ENCODE measurements around the gene MYO5B.

Gene MYO5B

DNA sequence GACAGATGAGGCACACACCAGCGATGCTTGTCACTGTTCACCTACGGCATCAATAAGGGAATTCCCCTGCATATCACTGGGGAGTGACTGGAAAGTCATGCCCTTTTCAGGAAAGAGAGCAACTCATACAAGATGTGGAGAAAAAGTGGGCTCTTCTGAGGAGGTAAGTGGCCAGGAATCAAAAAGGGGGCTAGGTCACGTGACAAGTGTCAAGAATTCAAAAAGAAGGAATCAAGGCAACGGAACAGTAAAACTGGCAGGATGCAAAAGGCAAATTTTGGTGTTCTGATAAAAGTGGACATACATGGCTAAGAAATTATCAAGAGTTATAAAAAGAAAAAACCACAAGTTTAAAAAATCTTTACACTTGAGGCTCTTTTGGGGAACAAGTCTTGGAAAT is 190.9 kb downstream of the MYO5B start:
- DNase-seq, result no peak

DNA sequence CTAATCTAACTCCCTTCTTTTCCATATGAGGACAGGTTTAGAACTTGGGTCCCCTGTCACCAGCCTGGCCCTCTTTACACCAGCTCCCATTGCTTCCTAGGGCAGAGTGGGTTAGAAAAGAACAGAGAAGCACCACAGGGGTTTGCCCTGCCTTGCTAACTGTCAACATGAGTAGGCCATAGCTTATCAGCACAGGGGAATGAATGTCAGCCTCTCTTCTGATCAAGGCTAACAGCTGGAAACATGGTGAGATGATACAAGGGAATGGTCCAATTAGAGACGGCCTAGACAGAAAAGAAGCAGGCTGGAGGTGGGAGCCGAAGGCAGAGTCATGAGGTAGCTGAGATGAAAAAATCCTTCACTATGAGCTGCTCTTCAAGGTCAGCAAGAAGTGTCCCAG is 192.2 kb downstream of the MYO5B start:
- no peak for DNase-seq

DNA sequence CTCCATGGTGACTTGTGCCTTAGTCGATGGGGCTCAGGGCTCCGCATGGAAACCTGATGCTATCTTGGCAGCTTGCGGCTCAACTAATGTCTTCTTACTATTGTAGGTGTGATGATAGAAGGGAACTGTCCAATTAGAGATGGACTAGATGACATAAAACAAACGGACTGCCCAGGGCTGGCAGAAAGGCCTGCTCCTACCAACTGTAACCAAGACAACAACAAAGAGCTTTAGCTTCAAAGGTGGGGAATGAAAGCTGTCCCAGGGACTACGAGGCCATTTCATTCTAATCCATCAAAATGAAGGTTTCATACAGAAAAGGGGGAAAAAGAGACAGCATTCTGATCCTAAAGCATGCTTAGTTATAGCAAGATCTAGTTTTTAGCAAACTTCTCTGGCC is 194.7 kb downstream of the MYO5B start:
- DNase-seq, result no peak

DNA sequence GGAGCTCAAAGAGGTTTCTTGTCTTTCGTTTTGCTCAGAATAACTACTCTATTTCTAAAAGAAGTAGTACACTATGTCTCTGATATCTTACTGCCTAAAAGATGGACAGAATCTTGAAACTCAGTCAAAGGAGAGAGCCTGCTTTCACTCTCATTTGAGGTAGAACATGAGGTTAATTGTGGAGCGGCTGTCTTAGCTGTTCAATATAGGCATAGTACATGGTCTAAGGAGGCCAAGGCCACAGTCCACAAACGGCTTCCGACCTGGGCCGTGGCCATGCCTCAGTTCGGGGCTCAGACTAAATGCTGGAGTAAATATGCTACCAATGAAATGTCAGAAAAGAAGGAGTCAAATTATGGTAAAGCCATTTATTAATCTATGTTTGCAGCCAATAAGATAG is 195.8 kb downstream of the MYO5B start:
- no peak for DNase-seq

DNA sequence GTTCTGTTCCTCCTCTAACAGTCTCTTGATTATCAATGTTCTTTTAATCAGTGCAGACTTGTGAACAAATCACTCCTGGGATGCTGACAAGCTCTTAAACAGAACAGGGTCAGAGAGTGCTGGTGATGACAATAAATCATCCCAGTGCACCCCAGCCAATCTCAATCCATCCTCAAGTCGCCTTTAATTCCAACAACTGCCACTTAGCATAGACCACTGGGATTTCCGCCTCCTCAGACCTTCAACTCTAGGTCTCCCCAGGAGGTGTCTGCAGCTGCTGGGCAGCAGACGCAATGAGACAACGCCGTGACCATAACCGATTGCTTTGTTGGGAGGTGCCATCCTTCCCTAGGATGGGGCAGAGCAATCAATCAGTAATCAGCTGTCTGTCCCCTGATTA is 197.4 kb downstream of the MYO5B start:
- no peak for DNase-seq

DNA sequence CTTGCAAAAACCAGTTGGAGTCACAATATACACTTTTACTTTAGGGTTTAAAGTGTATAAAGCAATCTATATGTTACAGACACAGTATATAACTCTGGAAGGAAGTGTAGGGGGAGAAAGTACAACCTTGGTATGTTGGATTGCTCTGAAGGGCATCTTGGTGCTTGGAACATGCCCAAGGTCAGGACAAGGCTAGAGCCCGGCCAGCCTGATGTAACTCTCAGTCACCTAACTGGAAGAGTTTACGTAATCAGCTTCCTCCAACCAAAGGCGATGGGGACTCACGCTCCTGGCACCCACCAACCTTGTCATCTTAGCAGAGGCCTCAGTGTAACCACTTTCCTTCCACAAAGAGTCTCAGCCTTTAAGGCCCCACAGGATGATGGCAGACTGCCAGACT is 200.5 kb downstream of the MYO5B start:
- DNase-seq, result no peak

DNA sequence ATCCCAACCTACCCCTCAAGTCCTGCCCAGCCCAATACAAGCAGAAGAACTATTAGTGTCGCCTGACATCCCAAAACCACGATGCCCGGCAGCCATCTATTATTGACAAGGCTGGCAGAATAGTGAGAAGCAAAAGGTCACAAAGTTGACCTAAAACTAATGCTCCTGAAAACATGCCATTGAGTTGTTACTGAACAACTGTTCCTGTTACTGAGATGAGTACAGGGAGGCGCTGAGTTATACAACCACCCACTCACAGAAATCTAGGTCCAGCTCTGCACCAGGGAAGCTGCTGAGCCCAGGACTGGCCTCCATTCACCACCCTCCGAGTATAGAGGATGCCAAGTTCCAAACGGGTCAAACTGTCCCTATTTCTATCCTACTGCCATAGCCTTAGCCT is 201.6 kb downstream of the MYO5B start:
- no peak for DNase-seq

DNA sequence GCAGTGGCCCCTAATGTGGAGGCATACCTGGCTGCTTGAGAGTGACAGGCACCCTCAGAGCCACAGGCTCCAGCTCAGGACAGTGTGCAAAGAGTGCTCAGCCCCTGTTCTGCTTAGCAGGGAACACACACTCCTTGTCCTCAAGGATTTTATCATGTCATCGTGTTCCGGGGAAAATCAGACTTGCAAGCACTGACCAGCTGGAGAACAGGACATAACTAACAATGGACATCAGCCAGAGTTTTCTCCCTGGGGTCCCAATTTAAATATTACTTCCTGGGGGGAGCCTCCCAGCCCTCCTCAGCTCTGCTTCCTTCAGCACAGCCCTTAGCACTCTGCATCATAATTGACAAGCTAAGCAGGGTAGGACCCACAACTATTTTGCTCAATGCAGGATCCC is 206.2 kb downstream of the MYO5B start:
- no peak for DNase-seq

DNA sequence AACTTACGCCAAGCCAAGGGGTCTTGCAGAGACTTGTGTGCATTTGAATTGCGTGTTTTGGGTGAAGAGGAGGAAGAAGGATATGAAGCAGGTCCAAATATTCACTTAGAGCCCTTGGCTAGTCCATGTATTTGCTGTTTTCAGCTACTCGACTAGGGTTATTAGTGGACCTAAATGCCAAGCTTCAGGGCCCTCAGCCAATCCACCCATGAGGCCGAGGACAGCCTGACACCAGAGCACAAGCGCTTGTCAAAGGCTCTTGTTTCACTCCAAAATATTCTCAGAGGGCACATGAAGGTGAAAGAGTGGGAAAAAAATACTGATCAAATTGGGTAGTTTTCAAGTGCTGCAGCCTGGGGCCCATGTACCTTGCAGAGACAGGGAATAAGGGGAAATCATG is 206.8 kb downstream of the MYO5B start:
- DNase-seq, result no peak

DNA sequence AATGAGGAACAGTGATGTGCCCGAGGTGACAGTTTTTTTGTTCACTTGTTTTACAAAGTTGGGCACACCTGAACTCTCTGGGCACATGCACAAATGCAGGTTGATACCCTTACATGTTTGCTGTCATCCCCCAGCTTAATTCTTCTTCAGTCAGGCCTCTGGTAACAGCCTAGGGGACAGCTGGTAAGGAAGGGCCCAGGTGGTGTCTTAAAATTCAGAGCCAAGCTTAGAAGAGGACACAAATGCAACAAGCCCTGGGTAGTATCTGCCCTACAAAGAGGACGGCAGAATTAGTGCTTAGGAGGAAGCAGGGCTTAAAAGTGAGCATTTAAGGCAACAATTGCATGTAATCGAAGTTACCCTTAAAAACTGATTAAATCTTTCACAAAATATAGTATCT is 209.7 kb downstream of the MYO5B start:
- no peak for DNase-seq

DNA sequence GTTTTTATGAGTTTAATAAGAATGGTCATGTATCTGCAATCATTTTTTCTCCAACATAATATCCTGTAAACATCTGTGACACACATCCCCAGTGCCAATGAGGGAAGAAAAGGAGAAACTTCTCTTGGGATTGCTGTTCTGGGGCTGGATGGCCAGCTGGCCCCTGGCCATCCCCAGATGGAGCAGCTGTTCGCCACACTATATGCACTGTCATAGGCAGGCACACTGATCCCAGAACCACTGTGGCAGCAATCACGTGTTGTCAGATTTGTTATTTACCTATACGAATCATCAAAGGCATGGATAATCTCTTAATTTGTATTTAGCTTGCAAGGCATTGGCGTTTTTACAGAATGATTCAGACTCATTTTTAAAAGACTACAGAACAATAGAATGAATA is 214.1 kb downstream of the MYO5B start:
- no peak for DNase-seq

DNA sequence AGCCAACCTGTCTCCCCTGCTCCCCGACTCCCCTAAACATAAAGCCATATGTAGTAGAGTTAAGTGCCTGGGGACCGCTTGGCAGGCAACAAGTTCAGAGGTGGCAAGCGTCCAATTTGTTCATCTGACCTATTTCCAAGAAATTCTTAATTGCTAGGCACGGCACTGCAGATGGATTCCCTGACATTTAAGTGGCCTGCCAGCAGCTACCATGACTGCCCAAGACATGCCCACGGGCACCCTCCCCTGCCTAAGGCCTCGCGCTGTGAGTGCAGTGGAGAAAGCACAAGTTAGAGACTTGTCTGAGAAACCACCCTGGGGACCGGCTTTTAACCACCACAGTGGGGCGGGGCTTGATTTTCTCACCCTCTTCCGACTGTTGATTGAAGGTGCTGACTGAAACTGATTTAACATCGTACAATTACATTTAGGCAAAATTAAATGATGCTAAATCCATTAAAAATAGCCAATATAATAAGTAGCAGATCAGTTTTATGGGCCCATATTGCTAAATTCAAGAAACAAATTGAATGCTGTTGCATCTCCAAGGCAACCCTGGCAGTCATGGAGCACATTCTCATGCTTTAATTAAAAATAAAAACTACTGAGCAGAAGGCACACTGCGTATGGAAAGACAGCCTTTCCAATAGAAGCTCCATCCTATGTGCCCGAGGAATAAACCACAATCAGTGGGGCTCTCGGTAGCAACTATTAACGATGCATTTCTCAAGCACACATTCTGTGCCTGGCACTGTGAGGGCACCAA is 218.0 kb downstream of the MYO5B start:
- DNase-seq, result no peak

DNA sequence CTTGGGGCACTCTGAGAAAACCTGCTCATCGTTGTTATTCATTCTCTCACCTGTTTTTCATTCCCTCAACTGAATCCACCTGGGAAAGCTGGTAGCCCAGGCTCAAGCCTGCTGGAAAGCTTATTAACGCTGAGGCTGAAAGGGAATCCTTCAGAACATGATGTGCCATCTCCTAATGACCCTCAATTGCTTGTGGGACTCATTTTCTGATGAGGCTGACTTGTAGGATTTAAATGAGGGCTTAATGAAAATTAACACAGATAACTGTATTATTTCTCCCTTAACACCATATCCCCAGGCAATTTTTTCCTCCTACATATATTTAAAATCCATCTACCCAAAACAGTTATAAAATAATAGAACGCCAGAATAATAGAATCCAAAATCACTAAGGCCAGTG is 218.9 kb downstream of the MYO5B start:
- DNase-seq, result no peak

DNA sequence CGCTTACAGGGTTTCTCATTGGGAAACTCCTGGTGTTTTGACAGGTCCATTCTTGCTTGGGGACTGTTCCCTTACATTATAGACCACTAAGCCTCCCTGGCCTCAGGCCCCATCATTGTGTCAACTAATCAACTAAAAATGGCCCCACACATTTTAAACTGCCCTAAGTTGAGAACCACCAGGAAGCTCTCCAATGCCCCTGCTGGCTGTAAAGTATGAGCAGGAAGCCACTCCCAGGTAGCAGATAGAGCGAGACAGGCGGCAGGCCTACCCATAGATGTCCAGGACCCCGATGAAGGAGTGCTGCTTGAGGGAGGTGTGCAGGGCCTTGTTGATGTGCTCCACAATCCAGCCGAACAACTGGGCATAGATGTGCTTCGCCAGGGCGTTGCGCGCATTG is 220.9 kb downstream of the MYO5B start:
- DNase-seq, result no peak

DNA sequence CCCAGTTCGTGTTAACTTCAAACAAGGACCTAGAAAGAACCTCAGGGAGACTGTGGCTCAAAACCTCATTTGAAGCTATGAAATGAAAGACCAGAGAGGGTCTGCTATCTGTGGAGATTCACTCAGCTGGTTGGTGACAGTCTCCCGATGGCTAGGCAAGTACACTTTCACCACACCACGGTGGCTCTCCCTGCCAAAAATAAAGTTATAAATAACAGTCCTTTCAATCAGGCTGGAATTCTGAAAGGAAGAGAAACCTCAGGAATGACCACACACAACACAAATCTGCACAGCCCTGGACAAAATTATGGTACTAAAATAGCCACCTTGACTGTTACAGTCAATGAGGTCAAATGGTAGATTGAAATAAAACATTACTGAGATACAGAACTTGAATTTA is 221.4 kb downstream of the MYO5B start:
- no peak for DNase-seq

DNA sequence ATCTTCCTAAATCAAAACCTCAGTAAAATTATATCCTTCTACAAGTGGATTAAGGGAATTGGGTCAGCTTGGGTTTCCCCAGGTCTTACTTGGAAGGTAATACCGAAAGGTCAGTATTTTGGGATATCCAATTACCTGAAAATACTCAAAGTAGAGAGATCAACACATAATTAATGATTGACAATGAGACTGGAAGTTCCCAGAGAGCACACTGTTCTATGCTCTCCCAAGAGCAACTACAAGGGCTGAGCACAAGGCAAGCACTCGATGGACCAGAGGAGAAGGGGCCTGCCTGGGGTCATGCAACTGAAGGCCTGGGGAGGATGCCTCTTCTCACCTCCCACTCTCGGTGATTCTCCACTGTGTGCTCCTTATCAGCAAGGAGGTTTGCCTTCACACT is 222.4 kb downstream of the MYO5B start:
- DNase-seq, result no peak

DNA sequence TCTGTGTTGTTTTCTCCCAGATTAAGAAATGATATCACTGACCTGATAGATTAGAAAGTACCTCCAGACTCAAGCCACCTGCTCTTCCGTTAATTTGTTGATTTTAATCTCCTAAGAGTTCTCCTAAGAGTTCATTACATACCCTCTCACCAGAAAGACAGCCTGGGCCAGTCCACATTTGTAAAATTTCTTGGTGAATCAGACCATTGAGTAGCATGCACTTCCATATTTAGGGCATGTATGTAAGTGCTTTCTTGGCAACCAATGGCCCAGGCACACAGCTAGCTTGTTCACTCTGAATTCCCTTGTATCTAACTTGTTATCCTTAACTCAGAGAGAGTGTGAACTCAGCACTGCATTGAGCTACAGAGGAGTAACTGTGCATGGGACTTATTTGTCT is 223.5 kb downstream of the MYO5B start:
- DNase-seq, result no peak

DNA sequence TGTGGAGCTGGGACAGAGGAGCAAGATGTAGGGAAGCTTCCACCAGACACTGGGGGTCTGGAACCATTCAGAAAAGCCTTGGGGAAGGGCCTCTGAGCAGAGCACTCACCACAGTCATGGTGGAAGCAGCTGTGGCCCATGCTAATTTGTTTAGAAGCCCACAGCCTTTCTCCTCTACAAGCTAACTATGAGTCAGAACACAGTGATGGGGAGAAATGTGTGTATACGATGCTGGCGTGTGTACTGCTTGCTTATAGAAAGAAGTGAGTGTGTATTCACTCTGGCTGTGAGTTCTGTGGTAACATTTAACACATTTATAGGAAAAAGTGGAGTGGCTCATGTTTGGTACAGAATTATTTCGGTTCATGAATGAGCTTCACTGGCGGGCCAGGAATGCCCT is 224.6 kb downstream of the MYO5B start:
- no peak for DNase-seq

DNA sequence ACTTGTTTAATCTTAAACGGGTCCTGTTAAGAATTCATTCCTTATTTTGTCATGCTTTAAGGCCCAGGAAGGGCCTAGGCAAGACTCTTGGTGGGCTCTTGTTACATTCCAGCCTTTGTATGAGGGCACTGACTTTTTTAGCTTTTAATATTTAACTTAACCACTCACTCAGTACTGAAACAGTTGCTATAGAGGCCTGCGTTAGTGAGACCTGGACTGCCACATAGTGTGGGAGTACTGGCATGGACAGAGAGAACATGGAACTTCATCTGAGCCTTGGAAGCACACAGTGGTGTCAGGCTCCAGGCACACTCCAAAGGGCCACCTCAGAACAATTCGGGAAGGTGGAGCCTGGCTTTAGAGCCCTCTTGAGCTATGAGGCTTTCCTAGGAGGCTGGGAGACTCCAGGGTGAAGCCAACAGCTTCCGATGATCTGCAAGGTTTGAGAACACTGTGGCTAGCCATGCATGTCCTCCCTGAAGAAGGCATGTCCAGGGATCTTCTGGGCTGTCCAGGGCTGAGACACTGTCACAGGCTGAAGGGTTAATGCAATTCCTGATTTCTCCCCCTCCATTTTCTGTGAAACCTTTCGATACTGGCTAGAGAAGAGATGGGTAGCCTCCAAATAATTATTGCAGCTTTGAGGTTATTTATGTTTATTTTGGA is 226.2 kb downstream of the MYO5B start:
- DNase-seq, result no peak

DNA sequence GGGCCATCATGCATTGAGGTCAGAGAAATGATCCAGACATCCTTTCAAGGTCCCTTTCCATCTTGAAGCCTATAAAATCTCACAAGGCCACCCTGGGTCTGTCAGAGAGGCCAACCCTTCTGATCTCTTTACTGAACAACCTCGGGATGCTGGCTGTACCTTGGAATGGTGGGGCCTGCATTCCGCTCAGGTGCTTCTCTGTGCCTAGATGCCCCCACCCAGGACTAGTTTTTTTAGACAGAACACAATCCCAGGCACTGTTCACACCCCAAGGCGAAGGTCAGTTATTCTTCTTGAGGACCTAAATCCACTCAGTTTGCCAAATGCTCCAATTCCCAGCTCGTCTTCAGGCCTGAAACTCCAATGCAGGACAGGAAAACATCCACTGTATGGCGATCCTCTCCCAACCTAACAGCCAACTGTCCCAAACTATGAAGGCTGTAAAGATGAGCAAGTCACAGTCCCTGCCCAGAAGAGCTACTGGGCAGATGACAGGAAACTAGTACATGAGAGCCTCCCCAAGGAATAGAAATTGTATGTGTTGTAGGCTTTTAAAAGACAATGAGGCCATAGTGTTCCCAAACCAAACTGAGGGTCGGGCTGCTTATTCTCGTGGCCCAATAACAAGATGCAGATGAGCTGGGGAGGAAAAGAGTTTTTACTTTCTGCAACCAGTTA is 227.2 kb downstream of the MYO5B start:
- DNase-seq, result no peak

DNA sequence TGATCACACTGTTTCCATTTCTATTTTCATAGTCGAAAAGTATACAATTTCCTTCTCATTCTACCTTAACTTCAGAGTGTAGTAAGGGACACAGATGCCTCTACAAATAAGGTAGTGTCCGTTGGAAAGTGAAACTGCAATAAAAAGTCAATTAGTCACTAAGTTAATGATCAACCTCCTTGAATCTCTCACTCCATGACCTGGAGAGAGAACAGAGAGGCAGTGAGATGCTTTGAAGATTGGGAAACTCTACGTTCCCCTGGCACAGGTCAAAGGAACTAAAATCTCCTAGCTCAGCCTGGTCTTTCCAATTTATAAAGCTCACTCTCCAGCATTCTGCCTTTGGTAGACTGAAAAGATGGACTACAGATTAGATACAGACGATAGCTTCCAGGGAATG is 227.8 kb downstream of the MYO5B start:
- DNase-seq, result no peak

DNA sequence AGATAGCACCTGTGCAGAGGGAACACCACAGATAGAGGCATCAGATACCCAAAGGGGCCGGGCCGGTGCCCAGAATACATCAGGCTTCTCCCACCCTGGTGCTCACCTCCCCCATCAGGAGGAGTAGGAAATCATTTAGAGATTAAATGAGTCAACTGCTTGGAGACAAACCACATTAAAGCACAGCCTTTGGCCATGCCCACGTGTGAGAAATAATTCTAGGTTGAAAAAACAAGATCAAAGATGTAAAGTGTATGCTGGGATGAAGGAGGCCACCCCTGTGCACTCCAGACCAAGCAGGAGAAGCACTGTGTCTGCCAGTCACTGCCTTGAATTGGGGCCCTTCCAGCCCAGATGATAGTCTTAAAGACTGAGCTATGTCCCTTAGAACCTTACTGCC is 228.9 kb downstream of the MYO5B start:
- no peak for DNase-seq

DNA sequence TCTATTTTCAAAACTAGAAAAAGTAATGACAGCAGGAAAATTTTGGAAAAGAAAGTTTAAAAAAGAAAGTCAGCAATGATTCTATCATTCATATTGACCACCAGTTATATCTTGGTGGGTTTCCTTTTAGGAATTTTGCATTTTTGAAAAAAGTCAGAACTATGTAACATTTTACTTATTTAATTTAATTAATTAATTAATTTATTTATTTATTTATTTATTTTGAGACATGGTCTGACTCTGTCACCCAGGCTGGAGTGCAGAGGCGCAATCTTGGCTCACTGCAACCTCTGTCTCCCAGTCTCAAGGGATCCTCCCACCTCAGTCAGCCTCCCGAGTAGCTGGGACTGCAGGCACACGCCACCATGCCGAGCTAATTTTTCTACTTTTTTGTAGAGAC is 231.7 kb downstream of the MYO5B start:
- DNase-seq, result no peak

DNA sequence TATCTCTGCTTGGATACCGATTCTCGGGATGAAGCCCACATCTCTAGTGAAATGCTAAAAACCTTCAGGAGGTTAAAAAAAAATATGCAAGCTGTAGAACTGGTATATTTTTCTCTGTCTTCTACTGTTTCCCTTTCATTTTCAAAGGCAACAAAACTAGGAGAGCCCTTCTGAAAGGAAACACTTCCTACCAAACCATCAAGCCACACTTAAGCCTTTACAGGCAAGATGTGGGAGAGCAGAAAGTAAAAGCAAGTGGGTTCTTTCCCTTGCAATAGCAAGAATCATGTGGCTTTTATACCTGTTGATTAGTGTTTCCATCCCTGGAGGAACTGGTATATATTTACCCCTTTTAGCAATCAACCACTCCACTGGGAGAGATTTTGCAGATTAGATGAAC is 233.7 kb downstream of the MYO5B start:
- no peak for DNase-seq
